ENCODE results near the gene KCTD5.
"Not testable (repeated sequence)": the region's sequence is repeated elsewhere in the genome, so short reads cannot be mapped to it uniquely, and the experiment has no call there.

Gene KCTD5

DNA sequence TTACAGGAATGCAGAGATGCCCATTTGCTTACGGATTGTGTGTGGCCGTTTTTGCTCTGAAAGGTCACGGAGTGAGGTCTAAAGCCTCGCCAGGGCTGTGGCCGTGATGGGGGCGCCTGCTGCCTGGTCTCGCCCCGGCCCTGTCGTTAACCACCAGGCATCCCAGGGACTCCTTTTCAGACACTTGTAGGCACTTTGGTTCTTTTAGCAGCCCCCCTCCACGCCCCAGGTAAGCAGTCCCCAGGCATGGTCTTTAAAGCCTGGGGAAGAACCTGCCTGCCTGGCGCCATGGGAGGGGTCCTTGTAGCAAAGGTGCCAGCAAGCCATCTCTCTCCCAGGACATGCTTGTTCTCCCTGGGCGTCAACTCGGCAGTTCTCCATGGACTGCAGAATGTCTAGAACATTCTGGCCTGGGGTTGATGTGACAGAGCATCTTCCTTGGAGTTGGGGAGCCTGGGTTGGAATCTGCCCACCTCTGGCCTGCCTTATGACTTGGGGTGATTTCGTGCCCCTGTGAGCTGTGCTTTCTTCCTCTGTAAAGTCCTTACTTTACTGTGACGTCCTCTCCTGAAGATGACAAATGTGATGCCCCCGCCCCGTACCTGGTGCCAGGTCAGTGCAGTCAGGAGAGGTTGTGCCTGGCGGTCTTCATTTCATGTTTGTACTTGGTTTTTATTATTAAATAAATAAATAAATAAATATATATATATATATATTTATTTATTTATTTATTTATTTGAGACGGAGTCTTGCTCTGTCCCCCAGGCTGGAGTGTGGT is 5.4 kb downstream of the KCTD5 start:
- Histone ChIP-seq H3K79me2 (ENCODE audit: insufficient read depth, low read length) (peaks cover 13% of the 10 kb centered on the region; the same call in 1 of the 2 replicates), H3K9ac (ENCODE audit: low read length) (no peak overlapping the region), H3K27ac (ENCODE audit: low read depth, low read length) (peak overlapping the region; percentile 72), H3K9me3 (ENCODE audit: insufficient read depth, low read length) (no peaks in the 10 kb centered on the region), H3K27me3 (ENCODE audit: low read length) (no peaks in the 10 kb centered on the region), H3F3A (ENCODE audit: insufficient read depth) (peaks cover 7% of the 10 kb centered on the region; the same call in 1 of the 2 replicates), H4K20me1 (ENCODE audit: low read depth, low read length) (peaks cover 5% of the 10 kb centered on the region; the same call in 1 of the 2 replicates), H3K9me2 (replicated peaks; ENCODE audit: insufficient read depth, low read length) (no peaks in the 10 kb centered on the region), H3K4me2 (ENCODE audit: low read depth, low read length, poor library complexity, severe bottlenecking) (peak overlapping the region; percentile 54), H3K4me3 (ENCODE audit: insufficient read depth, low read length, poor library complexity, severe bottlenecking) (no peak overlapping the region), H3K36me3 (ENCODE audit: low read length) (no peaks in the 10 kb centered on the region), H2AFZ (ENCODE audit: low read depth, low read length, severe bottlenecking) (no peak overlapping the region)
- TF ChIP-seq EZH2phosphoT487 (conservative IDR thresholded peaks at IDR 0.05; ENCODE audit: low read length): no peak
- TF ChIP-seq, protein P1, sequence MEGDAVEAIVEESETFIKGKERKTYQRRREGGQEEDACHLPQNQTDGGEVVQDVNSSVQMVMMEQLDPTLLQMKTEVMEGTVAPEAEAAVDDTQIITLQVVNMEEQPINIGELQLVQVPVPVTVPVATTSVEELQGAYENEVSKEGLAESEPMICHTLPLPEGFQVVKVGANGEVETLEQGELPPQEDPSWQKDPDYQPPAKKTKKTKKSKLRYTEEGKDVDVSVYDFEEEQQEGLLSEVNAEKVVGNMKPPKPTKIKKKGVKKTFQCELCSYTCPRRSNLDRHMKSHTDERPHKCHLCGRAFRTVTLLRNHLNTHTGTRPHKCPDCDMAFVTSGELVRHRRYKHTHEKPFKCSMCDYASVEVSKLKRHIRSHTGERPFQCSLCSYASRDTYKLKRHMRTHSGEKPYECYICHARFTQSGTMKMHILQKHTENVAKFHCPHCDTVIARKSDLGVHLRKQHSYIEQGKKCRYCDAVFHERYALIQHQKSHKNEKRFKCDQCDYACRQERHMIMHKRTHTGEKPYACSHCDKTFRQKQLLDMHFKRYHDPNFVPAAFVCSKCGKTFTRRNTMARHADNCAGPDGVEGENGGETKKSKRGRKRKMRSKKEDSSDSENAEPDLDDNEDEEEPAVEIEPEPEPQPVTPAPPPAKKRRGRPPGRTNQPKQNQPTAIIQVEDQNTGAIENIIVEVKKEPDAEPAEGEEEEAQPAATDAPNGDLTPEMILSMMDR (IDR thresholded peaks at IDR 0.05; ENCODE audit: insufficient read depth, low read length, poor library complexity, severe bottlenecking): no peak

GRCh38 chr16:2689422-2689821 is 7.1 kb downstream of the KCTD5 start:
- H3K27ac ChIP-seq (ENCODE audit: low read depth, low read length); H3K9me2 ChIP-seq (replicated peaks; ENCODE audit: insufficient read depth, low read length); H4K20me1 ChIP-seq (ENCODE audit: low read depth, low read length); H3K4me3 ChIP-seq (ENCODE audit: insufficient read depth, low read length, poor library complexity, severe bottlenecking); H3K9me3 ChIP-seq (ENCODE audit: insufficient read depth, low read length); H2AFZ ChIP-seq (ENCODE audit: low read depth, low read length, severe bottlenecking); H3K9ac ChIP-seq (ENCODE audit: low read length); H3K27me3 ChIP-seq (ENCODE audit: low read length); H3K36me3 ChIP-seq (ENCODE audit: low read length); H3K4me2 ChIP-seq (ENCODE audit: low read depth, low read length, poor library complexity, severe bottlenecking); H3F3A ChIP-seq (ENCODE audit: insufficient read depth): not testable (repeated sequence)
- peaks cover 11% of the 10 kb centered on the region; the same call in 1 of the 2 replicates for H3K79me2 ChIP-seq (ENCODE audit: insufficient read depth, low read length)

DNA sequence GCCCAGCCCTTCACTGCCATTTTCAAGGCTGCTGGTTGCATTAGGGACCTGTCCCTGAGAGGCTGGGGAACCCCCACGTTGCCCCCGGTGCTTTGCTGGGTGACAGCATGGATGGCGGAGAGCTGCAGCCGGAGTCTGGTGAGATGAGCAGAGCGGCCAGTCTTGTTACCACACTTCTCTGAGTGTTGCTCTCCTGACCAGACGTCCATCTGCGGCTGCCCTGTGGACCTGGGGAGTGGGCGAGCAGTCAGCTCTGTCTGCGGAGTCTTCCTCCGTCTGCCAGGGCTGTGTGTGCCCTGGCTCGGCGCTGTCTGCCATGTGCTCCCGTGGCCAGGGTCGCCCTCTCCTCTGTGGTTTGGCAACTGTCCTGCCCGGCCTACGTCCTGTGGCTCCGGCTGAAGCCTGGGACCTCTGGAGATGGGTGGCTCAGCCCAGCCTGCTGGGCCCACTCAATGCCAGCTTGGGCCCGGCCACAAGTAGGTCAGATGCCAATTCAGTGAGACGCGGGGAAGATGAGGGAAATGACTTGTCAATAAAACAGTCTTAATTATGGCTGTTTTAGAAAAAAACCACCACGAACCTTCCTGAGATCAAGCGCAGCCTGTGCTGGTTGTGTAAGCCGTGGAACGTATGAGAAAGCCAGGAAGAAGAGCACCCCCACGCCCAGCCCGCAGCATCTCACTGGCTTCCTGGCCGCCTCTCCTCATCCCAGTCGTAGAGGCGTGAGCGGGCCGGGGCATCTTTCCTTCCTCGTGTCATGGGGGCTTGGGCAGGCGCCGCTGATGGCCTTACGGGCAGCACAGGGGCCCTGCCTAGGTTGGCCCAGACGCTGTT is 7.9 kb downstream of the KCTD5 start:
- Histone ChIP-seq H3K9me2 (replicated peaks; ENCODE audit: insufficient read depth, low read length) (no peaks in the 10 kb centered on the region), H2AFZ (ENCODE audit: low read depth, low read length, severe bottlenecking) (no peak overlapping the region), H3K9ac (ENCODE audit: low read length) (no peak overlapping the region), H3K79me2 (ENCODE audit: insufficient read depth, low read length) (peaks cover 11% of the 10 kb centered on the region; the same call in 1 of the 2 replicates), H3F3A (ENCODE audit: insufficient read depth) (peaks cover 7% of the 10 kb centered on the region; the same call in 1 of the 2 replicates), H3K27me3 (ENCODE audit: low read length) (no peaks in the 10 kb centered on the region), H3K4me3 (ENCODE audit: insufficient read depth, low read length, poor library complexity, severe bottlenecking) (no peak overlapping the region), H3K4me2 (ENCODE audit: low read depth, low read length, poor library complexity, severe bottlenecking) (no peak overlapping the region), H3K36me3 (ENCODE audit: low read length) (no peaks in the 10 kb centered on the region), H3K9me3 (ENCODE audit: insufficient read depth, low read length) (no peaks in the 10 kb centered on the region), H4K20me1 (ENCODE audit: low read depth, low read length) (peaks cover 5% of the 10 kb centered on the region; the same call in 1 of the 2 replicates), H3K27ac (ENCODE audit: low read depth, low read length) (no peak overlapping the region)
- TF ChIP-seq EZH2phosphoT487 (conservative IDR thresholded peaks at IDR 0.05; ENCODE audit: low read length): no peak
- TF ChIP-seq, protein P1 (IDR thresholded peaks at IDR 0.05; ENCODE audit: insufficient read depth, low read length, poor library complexity, severe bottlenecking): no peak

Measured in SU-DHL-6 (cell line).